K562 (cell line): ENCODE measurements around the gene ARHGEF1. TPM values are rescaled to one million over a fixed set of nuclear protein-coding genes. Genes with fewer than 3 reads are reported as not detected.

Source experiments
- ATAC-seq: fragments of 200-7000 bp; cut with Tn5 transposase; 3 replicates; pipeline ENCODE4 v1.9.1; 2020; ENCODE audit warnings: moderate library complexity
- BruUV-seq: library from RNA; stranded (reverse); fragments of 400-500 nt; replicated peaks from 2 replicates; lab custom pipeline; 2021; lab: Mats Ljungman, UMichigan
- CTCF ChIA-PET: fragments of 300-600 bp; formaldehyde crosslinking; extraction: SDS; loops from one replicate; lab custom pipeline; 2021; ENCODE audit warnings: low intra/inter-chr PET ratio; lab: Yijun Ruan, JAX
- POLR2A ChIA-PET: fragments of 300-600, 350-650 bp; sonication (Branson Sonifier 250); formaldehyde crosslinking; extraction: SDS; loops from one replicate; lab custom pipeline; 2021; ENCODE audit warnings: antibody characterized with exemption, inconsistent platforms; lab: Yijun Ruan, JAX
- DNase-seq, 4 experiments: peaks; one replicate each; pipeline versions ENCODE4 v3.0.0 to v3.0.0-alpha.2; 2011 to 2018; ENCODE audit warnings: low spot score in 3 of 4, mixed read lengths in 3 of 4; ENCODE audit errors: extremely low read depth in 1 of 4
- FAIRE-seq: peaks from 2 replicates; lab custom pipeline; 2011; peaks lifted over from hg19 to GRCh38; lab: Jason Lieb, UNC
- H2AFZ ChIP-seq: 2 replicates; pipeline ENCODE4 v1.6.0; 2011; ENCODE audit warnings: low read depth, low read length, control low read depth, inconsistent platforms
- H3K27ac ChIP-seq: fragments of 200-600 bp; 3 replicates; pipeline ENCODE4 v1.8.0; 2011; ENCODE audit warnings: low read depth, mild to moderate bottlenecking, control low read depth, inconsistent platforms, low read length, moderate library complexity, mixed read lengths; ENCODE audit errors: extremely low read depth
- H3K27me3 ChIP-seq, 2 experiments: fragments of 300-600 bp in 1 of 2; 2 replicates in 1 of 2; 3 replicates in 1 of 2; pipeline versions ENCODE4 v1.6.0 to v1.8.0; 2011; ENCODE audit warnings: inconsistent platforms in 2 of 2, low read length in 2 of 2, mild to moderate bottlenecking in 1 of 2, mixed read lengths in 1 of 2, moderate library complexity in 1 of 2; ENCODE audit not compliant: control insufficient read depth in 2 of 2, insufficient read depth in 2 of 2
- H3K36me3 ChIP-seq: fragments of 300-600 bp; 3 replicates; pipeline ENCODE4 v1.8.0; 2011; ENCODE audit warnings: mild to moderate bottlenecking, low read length, inconsistent platforms; ENCODE audit not compliant: control insufficient read depth, insufficient read depth
- H3K4me1 ChIP-seq, 2 experiments: fragments of 200-600 bp in 1 of 2; replicated peaks in 1 of 2; 2 replicates in 1 of 2; 3 replicates in 1 of 2; pipeline versions ENCODE4 v1.5.1 to v1.8.0; 2011; ENCODE audit warnings: inconsistent platforms in 2 of 2, low read length in 2 of 2, mild to moderate bottlenecking in 1 of 2, mixed read lengths in 1 of 2, moderate library complexity in 1 of 2; ENCODE audit not compliant: control insufficient read depth in 2 of 2, insufficient read depth in 2 of 2
- H3K4me2 ChIP-seq: 2 replicates; pipeline ENCODE4 v1.6.1; 2011; ENCODE audit warnings: low read length, control low read depth, inconsistent platforms, mixed read lengths; ENCODE audit not compliant: insufficient read depth
- H3K4me3 ChIP-seq: fragments of 200-600 bp; sonication (generic), shearing (Covaris generic); 2 replicates; pipeline ENCODE4 v1.5.1; 2016; ENCODE audit warnings: control low read depth, inconsistent platforms
- H3K79me2 ChIP-seq: fragments of 200-600 bp; 3 replicates; pipeline ENCODE4 v1.8.0; 2011; ENCODE audit warnings: low read length, inconsistent platforms; ENCODE audit not compliant: control insufficient read depth, insufficient read depth
- H3K9ac ChIP-seq, 2 experiments: 2 replicates each; pipeline versions ENCODE4 v1.6.0 to v1.6.1; 2011; ENCODE audit warnings: low read depth in 2 of 2, low read length in 2 of 2, control low read depth in 1 of 2, inconsistent platforms in 1 of 2, mild to moderate bottlenecking in 1 of 2, mixed read lengths in 1 of 2; ENCODE audit not compliant: insufficient read depth in 1 of 2
- H3K9me1 ChIP-seq: one replicate; pipeline ENCODE4 v1.6.0; 2011; ENCODE audit warnings: inconsistent platforms, mild to moderate bottlenecking, low read length, moderate library complexity; ENCODE audit not compliant: control insufficient read depth, insufficient read depth
- H3K9me3 ChIP-seq: replicated peaks from 2 replicates; pipeline ENCODE4 v1.5.1; 2011; ENCODE audit warnings: low read depth, low read length, inconsistent platforms; ENCODE audit not compliant: control insufficient read depth, insufficient read depth
- H4K20me1 ChIP-seq: replicated peaks from 2 replicates; pipeline ENCODE4 v1.6.1; 2011; ENCODE audit warnings: low read length, inconsistent platforms, mixed read lengths; ENCODE audit not compliant: control insufficient read depth, insufficient read depth
- HDAC1 ChIP-seq, 2 experiments: fragments of 450-650 bp; IDR thresholded peaks; 2 replicates each; pipeline ENCODE4 v1.6.1; 2016 to 2017; ENCODE audit warnings: inconsistent platforms in 1 of 2, mild to moderate bottlenecking in 1 of 2, moderate library complexity in 1 of 2
- JUNB ChIP-seq: fragments of 450-650 bp; formaldehyde crosslinking; conservative IDR thresholded peaks from 2 replicates; pipeline ENCODE4 v1.4.0; 2020; ENCODE audit warnings: mild to moderate bottlenecking
- NFIC ChIP-seq: fragments of 450-650 bp; IDR thresholded peaks from 2 replicates; pipeline ENCODE4 v1.6.1; 2017; ENCODE audit warnings: mild to moderate bottlenecking, inconsistent platforms
- SLC30A9 ChIP-seq: fragments of 250-450 bp; sonication (Bioruptor Pico); IDR thresholded peaks from 2 replicates; pipeline ENCODE4 v1.8.0; 2022; ENCODE audit warnings: mild to moderate bottlenecking, moderate library complexity
- SP2 ChIP-seq: IDR thresholded peaks from 2 replicates; pipeline ENCODE4 v1.6.1; 2011; ENCODE audit warnings: mild to moderate bottlenecking, low read depth, low read length, moderate library complexity; ENCODE audit not compliant: poor library complexity, severe bottlenecking; ENCODE audit errors: extremely low read depth
- ZBTB12 ChIP-seq: fragments of 250-450 bp; sonication (Bioruptor Pico); IDR thresholded peaks from 2 replicates; pipeline ENCODE4 v1.4.0; 2020
- ZBTB7A ChIP-seq: IDR thresholded peaks from 2 replicates; pipeline ENCODE4 v1.6.1; 2011; ENCODE audit warnings: low read depth, mild to moderate bottlenecking, low read length, moderate library complexity, borderline replicate concordance; ENCODE audit not compliant: control insufficient read depth
- ZNF121 ChIP-seq: sonication (generic); formaldehyde crosslinking; conservative IDR thresholded peaks from 2 replicates; pipeline ENCODE4 v1.8.0; 2022; ENCODE audit warnings: missing genetic modification reagents
- ZNF592 ChIP-seq: fragments of 450-650 bp; IDR thresholded peaks from 2 replicates; pipeline ENCODE4 v1.6.1; 2017; ENCODE audit warnings: antibody characterized with exemption, mild to moderate bottlenecking
- ZSCAN29 ChIP-seq: fragments of 450-650 bp; IDR thresholded peaks from 2 replicates; pipeline ENCODE4 v1.6.1; 2017
- WGBS: fragments of 100-300 bp; shearing (Covaris generic); methylation state at CpG from one replicate; pipeline ENCODE4 v1.1.6; 2016; ENCODE audit warnings: low coverage, mixed read lengths; ENCODE audit not compliant: insufficient coverage; ENCODE audit errors: missing lambda C conversion rate; 5-methylcytosine and 5-hydroxymethylcytosine counted together
- in situ Hi-C: fragments of 300-500 bp; cut with MboI; formaldehyde crosslinking; loops from 4 replicates; pipeline ENCODE4 v1.15.0; 2018; ENCODE audit warnings: inconsistent platforms, mixed read lengths
- intact Hi-C: fragments of 100-400 bp; cut with micrococcal nuclease; formaldehyde crosslinking; loops from 2 replicates; pipeline ENCODE4 v1.14.2; 2022
- polyA plus RNA-seq, 8 experiments: library from polyadenylated mRNA; depleted of rRNA in 4 of 8; stranded (reverse) in 5 of 8; unstranded in 3 of 8; fragments of >200 nt; fragmentation: Nextera tagmentation in 2 of 8; fragmentation: Illumina TruSeq in 1 of 8; extraction: Ambion mirVana in 2 of 8; extraction: Trizol in 1 of 8; gene quantifications; 2 replicates each; pipeline versions ENCODE4 v1.2.1 to v1.2.3, GENCODE V29; 2011 to 2014; ENCODE audit warnings: inconsistent platforms in 1 of 8, missing spikeins in 1 of 8
- total RNA-seq, 7 experiments: library from RNA; depleted of rRNA in 6 of 7; stranded (reverse); fragments of >200 nt in 6 of 7; fragmentation: Illumina TruSeq in 2 of 7; extraction: Trizol in 2 of 7; gene quantifications; 2 replicates each; pipeline versions ENCODE4 v1.2.1 to v1.2.3, GENCODE V29; 2011 to 2021; ENCODE audit warnings: low replicate concordance in 1 of 7

ARHGEF1 gene
- total and polyA plus RNA-seq, 9 of the 15 experiments (the other 6 are each of a cell fraction or from before 2014, with no cell fraction given): 1.9 to 149 (median 29.8) TPM

GRCh38 chr19:41879080-41879479, 3.9 kb upstream of the ARHGEF1 start:
- DNase-seq (no peak), FAIRE-seq (no peak), ATAC-seq (no peak)
- CTCF ChIA-PET: no interaction called here
- no peak overlapping the region for H3K4me3 ChIP-seq
- peaks cover 34 to 63% of the 10 kb centered on the region in 2 experiments for H3K4me1 ChIP-seq
- no peak overlapping the region for H2AFZ ChIP-seq
- H3K9me1 ChIP-seq: no peaks in the 10 kb centered on the region
- H3K36me3 ChIP-seq: no peaks in the 10 kb centered on the region
- H3K4me2 ChIP-seq: no peak overlapping the region
- H3K27ac ChIP-seq: no peak overlapping the region
- H3K9ac ChIP-seq: peak overlapping the region in 1 of 2 experiments; percentile 36; a peak in 2 of 4 replicates
- BruUV-seq: no TSS peak
- WGBS: 83% methylated on average over 20 of the region's 21 CpGs
- no peaks in the 10 kb centered on the region for H3K27me3 ChIP-seq
- in situ Hi-C loops (no loop called here), intact Hi-C loops (no loop called here)
- peaks cover 8% of the 10 kb centered on the region; the same call in 1 of the 3 replicates for H3K79me2 ChIP-seq
- no peaks in the 10 kb centered on the region for H3K9me3 ChIP-seq
- POLR2A ChIA-PET: no interaction called here
- H4K20me1 ChIP-seq: no peaks in the 10 kb centered on the region
- TF ChIP-seq ZBTB7A: peak; percentile 48; the same call in 1 of the 2 replicates
- TF ChIP-seq HDAC1 (IDR thresholded peaks at IDR 0.05): no peak

GRCh38 chr19:41879670-41880328, 3.2 kb upstream of the ARHGEF1 start:
- H3K9ac ChIP-seq: peak overlapping the region in 1 of 2 experiments; percentile 59; a peak in 1 of 4 replicates
- peaks cover 13% of the 10 kb centered on the region for H3K79me2 ChIP-seq
- intact Hi-C loops: no loop called here
- H3K27ac ChIP-seq: no peak overlapping the region
- no peak overlapping the region for H3K4me2 ChIP-seq
- no peaks in the 10 kb centered on the region for H3K9me1 ChIP-seq
- no peak overlapping the region for H3K4me3 ChIP-seq
- no peak overlapping the region for H2AFZ ChIP-seq
- FAIRE-seq (no peak), ATAC-seq (no peak), DNase-seq (no peak)
- H3K9me3 ChIP-seq: no peaks in the 10 kb centered on the region
- ChIA-PET CTCF (no interaction called here), POLR2A (interaction anchor here (0.7 to 1.3 kb wide), 3 partner anchors 17 to 159 kb away, joined by 3 to 6 read pairs (median 5); partner anchors contain the start of gene RPS19)
- no TSS peak for BruUV-seq
- in situ Hi-C loops: no loop called here
- H3K36me3 ChIP-seq: no peaks in the 10 kb centered on the region; the same call in 2 of the 3 replicates
- H3K27me3 ChIP-seq: no peaks in the 10 kb centered on the region
- H4K20me1 ChIP-seq: no peaks in the 10 kb centered on the region
- 72% methylated on average over 5 of the region's 7 CpGs for WGBS
- H3K4me1 ChIP-seq: peaks cover 35 to 68% of the 10 kb centered on the region in 2 experiments
- peak; percentile 68 for TF ChIP-seq NFIC
- no peak for TF ChIP-seq ZBTB12 (CRISPR knock-in tag)
- TF ChIP-seq SLC30A9 (CRISPR knock-in tag): no peak
- no peak for TF ChIP-seq ZNF592
- no peak for TF ChIP-seq JUNB
- no peak for TF ChIP-seq ZSCAN29
- peak; percentile 42; the same call in 1 of the 2 replicates for TF ChIP-seq ZNF121
- TF ChIP-seq SP2: no peak
